HCT116 (cell line): ENCODE measurements around the gene PLA2G2C. TPM values are rescaled to one million over a fixed set of nuclear protein-coding genes. Genes with fewer than 3 reads are reported as not detected.

Experiments used
- ATAC-seq: fragments of 200-7000 bp; cut with Tn5 transposase; 2 replicates; pipeline ENCODE4 v1.9.1; 2020; ENCODE audit warnings: mild to moderate bottlenecking, moderate library complexity
- BruUV-seq: library from RNA; stranded (reverse); fragments of 400-500 nt; replicated peaks from 2 replicates; lab custom pipeline; 2021; lab: Mats Ljungman, UMichigan
- CTCF ChIA-PET: fragments of 300-600 bp; sonication (Branson Sonifier 250); formaldehyde crosslinking; loops from one replicate; lab custom pipeline; 2021; ENCODE audit warnings: antibody characterized with exemption; lab: Charles Lee
- POLR2A ChIA-PET: fragments of 300-600, 350-600 bp; sonication (Branson Sonifier 250); formaldehyde crosslinking; loops from one replicate; lab custom pipeline; 2021; ENCODE audit warnings: antibody characterized with exemption; lab: Charles Lee
- RAD21 ChIA-PET, 2 experiments: fragments of 300-600 bp; sonication (Branson Sonifier 250); formaldehyde crosslinking; loops; one replicate each; lab custom pipeline; 2023; ENCODE audit warnings: low total read pairs in 2 of 2; ENCODE audit not compliant: uncharacterized antibody in 2 of 2, unreplicated experiment in 2 of 2, low non-redundant PET in 1 of 2; lab: Charles Lee
- DNase-seq: peaks from one replicate; pipeline ENCODE4 v3.0.0-alpha.2; 2010; ENCODE audit warnings: low read depth, low spot score
- H2AFZ ChIP-seq: fragments of 200-600 bp; shearing (Covaris generic), sonication (generic); 2 replicates; pipeline ENCODE4 v1.6.1; 2017; ENCODE audit warnings: low read depth, mixed run types, mixed read lengths, antibody characterized with exemption, low read length; ENCODE audit not compliant: poor library complexity, severe bottlenecking
- H3K27ac ChIP-seq: 2 replicates; pipeline ENCODE4 v1.5.1; 2012; ENCODE audit warnings: low read depth, low read length
- H3K27me3 ChIP-seq: fragments of 200-600 bp; sonication (generic); 2 replicates; pipeline ENCODE4 v1.6.1; 2016; ENCODE audit warnings: mixed run types, low read length, mixed read lengths; ENCODE audit not compliant: insufficient read depth
- H3K36me3 ChIP-seq, 2 experiments: fragments of 200-500 bp in 1 of 2; fragments of 200-600 bp in 1 of 2; sonication (Bioruptor generic) in 1 of 2; sonication (generic) in 1 of 2; 2 replicates each; pipeline versions ENCODE4 v1.5.1 to v1.6.1; 2014 to 2016; ENCODE audit warnings: low read length in 2 of 2, inconsistent platforms in 1 of 2, mixed read lengths in 1 of 2, mixed run types in 1 of 2; ENCODE audit not compliant: insufficient read depth in 2 of 2, control insufficient read depth in 1 of 2
- H3K4me1 ChIP-seq, 2 experiments: fragments of 200-600 bp in 1 of 2; sonication (generic) in 1 of 2; 2 replicates each; pipeline versions ENCODE4 v1.5.1 to v1.6.1; 2012 to 2017; ENCODE audit warnings: low read length in 2 of 2, inconsistent platforms in 1 of 2, mild to moderate bottlenecking in 1 of 2, mixed read lengths in 1 of 2, mixed run types in 1 of 2, moderate library complexity in 1 of 2; ENCODE audit not compliant: insufficient read depth in 2 of 2, control insufficient read depth in 1 of 2
- H3K4me2 ChIP-seq: fragments of 200-600 bp; sonication (generic); 2 replicates; pipeline ENCODE4 v1.6.1; 2017; ENCODE audit warnings: mixed run types, low read length, mixed read lengths
- H3K4me3 ChIP-seq, 2 experiments: fragments of 200-600 bp in 1 of 2; sonication (generic) in 1 of 2; replicated peaks in 1 of 2; 2 replicates each; pipeline ENCODE4 v1.5.1; 2011 to 2016; ENCODE audit warnings: low read length in 2 of 2, control low read depth in 1 of 2, low read depth in 1 of 2, mild to moderate bottlenecking in 1 of 2, mixed read lengths in 1 of 2, mixed run types in 1 of 2
- H3K79me2 ChIP-seq: fragments of 200-600 bp; sonication (generic); 2 replicates; pipeline ENCODE4 v1.6.1; 2017; ENCODE audit warnings: mild to moderate bottlenecking, mixed run types, low read length, moderate library complexity, mixed read lengths; ENCODE audit not compliant: insufficient read depth
- H3K9ac ChIP-seq: fragments of 200-600 bp; sonication (generic); 2 replicates; pipeline ENCODE4 v1.6.1; 2016; ENCODE audit warnings: low read length, mixed read lengths
- H3K9me2 ChIP-seq: fragments of 200-600 bp; sonication (generic), shearing (Covaris generic); 2 replicates; pipeline ENCODE4 v1.6.1; 2017; ENCODE audit warnings: mixed run types, mild to moderate bottlenecking, moderate library complexity; ENCODE audit not compliant: insufficient read depth
- H3K9me3 ChIP-seq, 2 experiments: fragments of 200-500 bp in 1 of 2; fragments of 200-600 bp in 1 of 2; sonication (Bioruptor generic) in 1 of 2; sonication (generic) in 1 of 2; 2 replicates each; pipeline ENCODE4 v1.6.1; 2014 to 2017; ENCODE audit warnings: low read length in 2 of 2, mixed read lengths in 2 of 2, inconsistent platforms in 1 of 2, low read depth in 1 of 2, mild to moderate bottlenecking in 1 of 2, mixed run types in 1 of 2, moderate library complexity in 1 of 2; ENCODE audit not compliant: control insufficient read depth in 1 of 2, insufficient read depth in 1 of 2
- H4K20me1 ChIP-seq: fragments of 200-600 bp; sonication (generic), shearing (Covaris generic); 2 replicates; pipeline ENCODE4 v1.6.1; 2017; ENCODE audit warnings: mixed run types, mild to moderate bottlenecking, moderate library complexity; ENCODE audit not compliant: insufficient read depth
- CBX3 ChIP-seq: IDR thresholded peaks from 2 replicates; pipeline ENCODE4 v1.6.1; 2012; ENCODE audit warnings: low read depth
- CEBPB ChIP-seq: IDR thresholded peaks from 2 replicates; pipeline ENCODE4 v1.6.1; 2012; ENCODE audit warnings: low read depth
- EZH2 ChIP-seq: fragments of 200-600 bp; sonication (generic); IDR thresholded peaks from 2 replicates; pipeline ENCODE4 v1.6.1; 2017; ENCODE audit warnings: antibody characterized with exemption, mixed run types
- EZH2phosphoT487 ChIP-seq: fragments of 200-600 bp; IDR thresholded peaks from 2 replicates; pipeline ENCODE4 v1.6.1; 2018; ENCODE audit warnings: antibody characterized with exemption, borderline replicate concordance
- JUND ChIP-seq: IDR thresholded peaks from 2 replicates; pipeline ENCODE4 v1.6.1; 2012
- RAD21 ChIP-seq: IDR thresholded peaks from 2 replicates; pipeline ENCODE4 v1.6.1; 2012; ENCODE audit warnings: low read depth, mild to moderate bottlenecking
- SIN3A ChIP-seq: IDR thresholded peaks from 2 replicates; pipeline ENCODE4 v1.6.1; 2012; ENCODE audit warnings: low read depth
- SP1 ChIP-seq: IDR thresholded peaks from 2 replicates; pipeline ENCODE4 v1.6.1; 2012; ENCODE audit warnings: low read depth
- SRF ChIP-seq: IDR thresholded peaks from 2 replicates; pipeline ENCODE4 v1.6.1; 2012; ENCODE audit warnings: low read depth
- TCF7L2 ChIP-seq: IDR thresholded peaks from 2 replicates; pipeline ENCODE4 v1.7.0; 2011; ENCODE audit warnings: borderline replicate concordance, inconsistent platforms; ENCODE audit not compliant: insufficient read depth, insufficient read length; ENCODE audit errors: extremely low read depth
- YY1 ChIP-seq: IDR thresholded peaks from 2 replicates; pipeline ENCODE4 v1.6.1; 2011; ENCODE audit warnings: low read length, low read depth, moderate library complexity, mild to moderate bottlenecking; ENCODE audit not compliant: insufficient replicate concordance; ENCODE audit errors: extremely low read depth
- ZFX ChIP-seq: fragments of 450-650 bp; IDR thresholded peaks from 2 replicates; pipeline ENCODE4 v1.6.1; 2017
- intact Hi-C: fragments of 100-400 bp; cut with micrococcal nuclease; formaldehyde crosslinking; loops from 2 replicates; pipeline ENCODE4 v1.10.0; 2022
- total RNA-seq: library from RNA; stranded (reverse); gene quantifications from one replicate; pipeline ENCODE4 v1.2.1, GENCODE V29; 2021; ENCODE audit not compliant: unreplicated experiment
- TF ChIP-seq, protein P1 (sequence below): IDR thresholded peaks from 2 replicates; pipeline ENCODE4 v1.6.1; 2012; ENCODE audit warnings: low read depth
- TF ChIP-seq, protein P2 (sequence below): IDR thresholded peaks from 2 replicates; pipeline ENCODE4 v1.6.1; 2012

Gene PLA2G2C
- total RNA-seq, 1 experiment from 2014 or later, result not detected

DNA sequence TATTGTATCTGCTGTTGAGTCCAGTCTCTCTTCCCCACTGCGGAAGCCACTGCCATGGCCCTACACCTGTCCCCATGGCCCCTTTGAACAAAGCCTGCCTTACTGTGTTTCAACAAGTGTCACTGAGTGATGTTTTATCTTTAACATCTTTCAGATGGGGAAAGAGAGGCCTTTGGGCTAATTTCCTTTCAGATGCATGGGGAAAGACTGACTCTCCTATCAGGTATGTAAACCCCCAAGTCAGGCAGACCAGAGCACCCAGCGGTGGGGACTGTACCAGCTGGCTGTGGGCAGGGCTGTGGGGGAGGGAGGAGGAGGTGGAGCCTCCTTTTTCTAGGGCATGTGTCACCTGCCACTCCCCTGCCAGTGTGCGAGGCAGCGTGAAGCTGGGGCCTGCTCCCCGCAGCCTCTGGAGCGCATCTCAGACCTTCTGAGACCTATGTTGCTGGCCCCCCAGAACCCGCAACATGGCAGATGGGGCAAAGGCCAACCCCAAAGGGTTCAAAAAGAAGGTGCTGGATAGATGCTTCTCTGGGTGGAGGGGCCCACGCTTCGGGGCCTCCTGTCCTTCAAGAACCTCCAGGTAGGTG lies 47.3 kb downstream of the PLA2G2C start, which contains the start of gene PLA2G2F:
Gene PLA2G2F, plus strand, starts transcription at position 363 of the 590 bp plus-strand sequence. Its CDS starts 105 bp downstream, at position 468.
- TF ChIP-seq CEBPB (no peak), SIN3A (no peak), EZH2 (no peak), EZH2phosphoT487 (no peak), RAD21 (no peak), SP1 (no peak), JUND (no peak), ZFX (no peak), CBX3 (no peak), SRF (no peak), TCF7L2 (no peak), YY1 (no peak)
- TF ChIP-seq, protein P1, sequence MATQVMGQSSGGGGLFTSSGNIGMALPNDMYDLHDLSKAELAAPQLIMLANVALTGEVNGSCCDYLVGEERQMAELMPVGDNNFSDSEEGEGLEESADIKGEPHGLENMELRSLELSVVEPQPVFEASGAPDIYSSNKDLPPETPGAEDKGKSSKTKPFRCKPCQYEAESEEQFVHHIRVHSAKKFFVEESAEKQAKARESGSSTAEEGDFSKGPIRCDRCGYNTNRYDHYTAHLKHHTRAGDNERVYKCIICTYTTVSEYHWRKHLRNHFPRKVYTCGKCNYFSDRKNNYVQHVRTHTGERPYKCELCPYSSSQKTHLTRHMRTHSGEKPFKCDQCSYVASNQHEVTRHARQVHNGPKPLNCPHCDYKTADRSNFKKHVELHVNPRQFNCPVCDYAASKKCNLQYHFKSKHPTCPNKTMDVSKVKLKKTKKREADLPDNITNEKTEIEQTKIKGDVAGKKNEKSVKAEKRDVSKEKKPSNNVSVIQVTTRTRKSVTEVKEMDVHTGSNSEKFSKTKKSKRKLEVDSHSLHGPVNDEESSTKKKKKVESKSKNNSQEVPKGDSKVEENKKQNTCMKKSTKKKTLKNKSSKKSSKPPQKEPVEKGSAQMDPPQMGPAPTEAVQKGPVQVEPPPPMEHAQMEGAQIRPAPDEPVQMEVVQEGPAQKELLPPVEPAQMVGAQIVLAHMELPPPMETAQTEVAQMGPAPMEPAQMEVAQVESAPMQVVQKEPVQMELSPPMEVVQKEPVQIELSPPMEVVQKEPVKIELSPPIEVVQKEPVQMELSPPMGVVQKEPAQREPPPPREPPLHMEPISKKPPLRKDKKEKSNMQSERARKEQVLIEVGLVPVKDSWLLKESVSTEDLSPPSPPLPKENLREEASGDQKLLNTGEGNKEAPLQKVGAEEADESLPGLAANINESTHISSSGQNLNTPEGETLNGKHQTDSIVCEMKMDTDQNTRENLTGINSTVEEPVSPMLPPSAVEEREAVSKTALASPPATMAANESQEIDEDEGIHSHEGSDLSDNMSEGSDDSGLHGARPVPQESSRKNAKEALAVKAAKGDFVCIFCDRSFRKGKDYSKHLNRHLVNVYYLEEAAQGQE, result no peak
- TF ChIP-seq, protein P2, sequence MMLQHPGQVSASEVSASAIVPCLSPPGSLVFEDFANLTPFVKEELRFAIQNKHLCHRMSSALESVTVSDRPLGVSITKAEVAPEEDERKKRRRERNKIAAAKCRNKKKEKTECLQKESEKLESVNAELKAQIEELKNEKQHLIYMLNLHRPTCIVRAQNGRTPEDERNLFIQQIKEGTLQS, result no peak
- H3K79me2 ChIP-seq, result no peaks in the 10 kb centered on the region
- intact Hi-C loops, result no loop called here
- ChIA-PET POLR2A (no interaction called here), CTCF (no interaction called here), RAD21 (no interaction called here)
- no peak within 1 kb of the TSS for H3K27ac ChIP-seq
- H3K9me3 ChIP-seq, result no peaks in the 10 kb centered on the region
- H3K4me3 ChIP-seq, result no peak within 1 kb of the TSS
- H3K4me2 ChIP-seq, result no peak within 1 kb of the TSS
- no TSS peak for BruUV-seq
- H4K20me1 ChIP-seq, result no peaks in the 10 kb centered on the region
- no peaks in the 10 kb centered on the region for H3K27me3 ChIP-seq
- H3K36me3 ChIP-seq, result no peaks in the 10 kb centered on the region
- H3K4me1 ChIP-seq, result peaks cover 4 to 11% of the 10 kb centered on the region in 2 experiments; a peak in 3 of 4 replicates
- ATAC-seq (no peak), DNase-seq (no peak)
- H3K9ac ChIP-seq, result no peak within 1 kb of the TSS
- no peak within 1 kb of the TSS for H2AFZ ChIP-seq
- H3K9me2 ChIP-seq, result no peaks in the 10 kb centered on the region
